SHP77 (cell line): ENCODE results near the gene PAFAH1B1.

Experiments used
- DNase-seq, 2 experiments: peaks; one replicate each; lab custom pipeline; 2025; lab: John Stamatoyannopoulos, UW

PAFAH1B1 gene

DNA sequence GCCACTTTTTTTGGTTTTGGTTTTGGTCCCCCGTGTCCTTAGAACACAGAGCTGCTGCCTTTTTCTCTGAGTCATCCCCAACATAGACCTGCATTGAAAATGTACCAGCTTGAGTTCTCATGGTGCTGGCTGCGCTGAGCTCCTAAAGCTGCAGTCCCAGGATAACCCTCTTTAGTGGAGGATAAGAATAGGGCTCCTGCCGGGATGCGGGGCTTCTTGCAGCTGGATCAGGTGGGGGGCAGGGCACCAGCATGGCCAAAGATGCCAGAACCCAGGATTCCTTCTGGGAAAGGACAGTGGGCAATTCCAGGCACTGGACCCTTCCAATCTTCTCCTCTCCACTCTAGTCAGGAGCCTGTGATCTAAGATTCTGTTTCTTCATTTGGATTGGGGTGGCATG, 126.4 kb downstream of the PAFAH1B1 start:
- DNase-seq = no peak

DNA sequence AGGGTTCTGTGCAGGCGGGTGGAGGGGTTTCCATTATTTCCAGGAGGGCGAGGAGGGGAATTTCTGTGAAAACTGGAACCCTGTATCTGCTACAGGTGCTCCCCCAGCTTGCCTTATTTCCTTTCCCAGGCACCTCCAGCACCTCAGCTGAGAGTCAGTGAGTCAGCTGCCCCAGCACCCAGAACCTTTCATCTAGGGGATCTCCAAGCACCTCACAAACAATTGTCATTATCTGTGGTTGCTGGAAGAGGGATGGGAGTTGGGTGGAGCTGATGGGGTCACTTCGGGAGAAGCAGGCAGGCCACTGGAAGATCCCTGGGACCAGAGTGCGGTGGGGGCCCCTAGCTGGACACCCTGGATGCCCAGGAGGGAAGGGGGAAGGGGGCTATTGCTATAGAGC, 128.1 kb downstream of the PAFAH1B1 start:
- DNase-seq = no peak

DNA sequence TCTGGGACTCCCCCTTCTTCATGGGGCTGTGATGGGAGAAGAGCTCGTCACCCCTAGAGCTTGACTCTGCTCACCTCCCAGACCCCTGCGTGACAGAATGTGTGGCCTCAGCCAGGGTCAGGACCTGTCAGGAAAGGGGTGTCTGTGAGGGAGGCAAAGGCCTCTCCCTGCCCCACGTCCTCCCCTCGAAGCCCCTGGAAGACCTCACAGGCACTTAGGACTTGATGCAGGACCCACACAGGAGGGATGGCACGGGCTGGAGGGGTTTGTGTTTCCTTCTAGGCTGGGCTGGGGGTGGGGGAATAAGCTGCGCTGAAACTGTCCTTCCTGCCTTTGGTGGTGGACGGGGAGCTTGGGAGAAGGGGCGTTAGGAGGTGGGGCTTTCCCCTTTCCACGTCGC, 129.2 kb downstream of the PAFAH1B1 start:
- no peak for DNase-seq

DNA sequence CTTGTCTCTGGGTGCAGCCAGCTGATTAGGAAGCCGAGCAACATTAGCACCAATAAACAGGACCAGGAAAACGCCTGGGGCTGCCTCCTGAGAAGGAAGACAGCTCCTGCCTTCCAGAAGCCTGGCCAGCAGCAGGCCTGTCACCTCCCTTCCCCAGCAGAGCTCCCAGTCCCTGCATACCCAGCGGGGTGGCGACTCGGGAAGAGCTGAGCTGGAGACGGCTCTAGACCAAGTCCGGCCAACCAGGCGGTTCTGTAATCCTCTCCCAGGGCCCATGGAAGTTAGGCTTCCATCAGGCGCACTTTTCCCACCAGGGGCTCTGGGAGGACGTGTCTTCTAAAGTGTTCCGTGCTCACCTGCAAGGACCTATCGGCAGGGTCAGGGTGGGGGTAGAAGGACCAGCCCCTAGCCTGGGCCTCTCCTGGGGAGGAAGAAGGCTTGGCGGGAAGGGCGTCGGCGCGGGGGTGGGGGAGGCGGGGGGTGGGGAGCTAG, 130.1 kb downstream of the PAFAH1B1 start:
- no peak for DNase-seq

DNA sequence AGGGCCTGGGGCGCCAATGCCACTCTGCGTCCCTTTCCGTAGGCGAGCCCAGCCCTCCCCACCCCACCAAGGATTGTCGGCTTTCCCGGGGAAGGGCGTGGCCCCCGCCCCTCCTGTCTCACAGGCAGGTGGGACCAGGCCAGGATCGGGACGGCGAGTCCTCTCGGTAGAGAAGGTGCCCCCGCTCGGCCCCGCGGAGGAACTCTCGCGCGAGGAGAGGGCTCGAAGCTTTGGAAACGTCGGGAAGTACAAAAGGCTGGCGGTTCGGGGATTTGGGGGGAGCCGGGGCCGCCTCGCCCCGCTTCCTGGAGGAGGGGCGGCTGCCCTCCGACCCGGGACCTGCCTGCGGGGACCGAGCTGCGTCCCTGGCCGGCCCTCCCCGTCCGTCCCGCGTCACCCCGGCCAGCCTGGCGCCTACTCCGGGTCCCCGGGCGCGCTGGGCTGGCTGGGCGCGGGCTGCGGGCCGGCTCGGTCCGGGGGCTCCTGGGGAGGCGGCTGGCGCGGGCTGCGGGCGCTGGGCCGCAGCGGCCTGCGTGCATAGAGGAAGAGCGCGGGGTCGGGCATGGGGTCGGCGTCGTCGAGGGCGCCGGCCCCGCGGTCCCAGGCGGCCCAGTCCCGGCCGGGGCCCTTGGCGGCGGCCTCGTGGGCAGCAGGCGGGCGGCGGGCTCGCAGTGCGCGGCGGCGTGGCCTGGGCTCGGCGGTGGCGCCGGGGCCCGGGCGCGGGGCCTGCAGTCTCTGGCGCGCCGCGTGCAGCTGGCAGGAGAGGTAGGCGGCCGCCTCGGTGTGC, 130.7 kb downstream of the PAFAH1B1 start:
- no peak for DNase-seq

DNA sequence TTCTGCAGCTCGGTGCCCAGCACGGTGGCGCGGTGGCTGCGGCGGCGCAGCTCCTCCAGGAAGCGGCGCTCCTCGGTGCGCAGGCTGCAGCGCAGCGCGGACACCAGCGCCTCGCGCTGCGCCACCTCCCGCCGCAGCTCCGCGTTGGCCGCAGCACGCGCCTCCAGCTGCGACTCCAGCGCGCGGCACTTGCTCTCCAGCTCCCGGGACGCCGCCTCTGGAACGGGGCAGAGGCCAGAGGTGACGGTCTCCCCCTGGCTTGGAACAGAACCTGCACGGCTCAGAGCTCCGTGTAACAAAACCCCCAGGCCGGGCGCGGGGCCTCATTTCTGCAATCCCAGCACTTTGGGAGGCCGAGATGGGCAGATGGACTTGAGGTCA, 131.3 kb downstream of the PAFAH1B1 start:
- no peak for DNase-seq

DNA sequence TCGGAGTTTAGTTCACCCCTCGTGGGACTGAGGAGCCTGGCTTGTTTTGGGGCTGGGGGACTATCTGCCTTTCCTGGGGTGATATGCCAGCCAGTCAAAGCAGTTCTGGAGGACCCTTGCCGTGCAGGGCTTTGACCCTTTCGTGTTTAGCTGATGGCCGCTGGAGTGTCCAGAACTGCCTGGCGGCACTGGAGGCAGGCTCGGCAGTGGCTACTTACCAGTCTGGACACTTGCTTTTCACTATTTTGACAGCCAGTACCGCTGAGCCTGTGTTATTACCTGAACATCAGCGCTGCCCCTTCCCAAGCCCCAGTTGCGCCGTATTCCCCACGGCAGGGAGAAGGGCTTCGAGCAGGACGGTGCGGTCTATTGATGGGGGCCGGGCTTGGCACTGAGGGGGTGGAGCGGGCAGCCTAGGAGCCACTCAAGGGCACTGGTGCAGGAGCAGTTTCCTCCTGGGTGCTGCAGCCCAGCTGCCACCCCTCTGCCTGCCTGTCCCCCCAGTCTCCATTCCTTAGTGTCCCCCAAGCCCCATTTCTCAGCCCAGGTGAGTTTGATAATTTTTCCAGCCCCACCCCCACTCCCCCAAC, 137.4 kb downstream of the PAFAH1B1 start:
- no peak for DNase-seq

DNA sequence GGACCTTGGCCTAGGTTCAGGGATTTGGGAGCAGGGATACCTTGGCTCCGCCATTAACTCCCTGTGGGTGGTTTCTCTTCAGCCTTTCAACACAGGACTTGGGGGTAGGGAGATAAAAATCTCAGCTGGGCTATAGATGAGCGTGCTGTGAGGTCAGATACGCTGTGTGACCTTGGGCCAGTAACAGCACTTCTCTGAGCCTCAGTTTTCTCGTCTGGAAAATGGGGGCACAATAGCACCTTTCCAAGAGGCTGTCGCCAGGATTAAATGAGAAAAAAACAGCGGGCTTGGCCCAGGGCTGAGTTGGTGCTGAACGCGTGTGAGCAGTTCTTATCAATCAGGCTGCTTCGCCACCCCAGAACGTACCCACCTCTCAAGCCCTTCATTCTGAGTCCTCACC, 138.4 kb downstream of the PAFAH1B1 start:
- DNase-seq = no peak

DNA sequence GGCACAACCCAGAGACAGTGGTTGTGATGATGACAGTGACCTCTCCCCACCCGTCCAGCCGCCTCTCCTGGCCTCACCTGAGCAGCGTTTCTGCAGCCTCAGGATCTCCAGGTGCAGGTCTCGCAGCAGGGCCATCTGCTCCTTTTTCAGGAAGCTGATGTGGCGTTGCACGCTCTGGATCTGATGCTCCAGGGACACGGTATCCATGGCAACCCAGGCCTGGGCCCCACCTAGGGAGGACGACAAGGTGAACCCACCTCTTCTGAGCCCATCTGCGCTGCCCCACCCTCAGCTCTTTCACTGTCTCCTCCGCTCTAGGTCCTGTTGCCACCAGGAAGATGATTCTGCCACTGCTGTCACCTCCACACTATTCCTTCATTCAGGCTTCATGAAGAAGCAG, 141.5 kb downstream of the PAFAH1B1 start:
- DNase-seq = no peak
